GM19372 (cell line): ENCODE measurements around the gene RPS6KA4.

Source experiments
- ATAC-seq: cut with Tn5 transposase; IDR thresholded peaks from one replicate; pipeline ENCODE4 v1.9.1; 2021; ENCODE audit warnings: mild to moderate bottlenecking, low read depth, moderate library complexity; ENCODE audit not compliant: unreplicated experiment

The RPS6KA4 gene

GRCh38 chr11:64344787-64345186 is 14.2 kb upstream of the RPS6KA4 start:
- no peak for ATAC-seq

GRCh38 chr11:64347193-64347867 is 11.6 kb upstream of the RPS6KA4 start:
- no peak for ATAC-seq

- ATAC-seq, result no peak
Measured at GRCh38 chr11:64348383-64349024, 10.5 kb upstream of the RPS6KA4 start.

- ATAC-seq, result no peak
Measured at GRCh38 chr11:64349025-64349387, 10.0 kb upstream of the RPS6KA4 start.

GRCh38 chr11:64349404-64349803 is 9.6 kb upstream of the RPS6KA4 start:
- ATAC-seq, result no peak

- ATAC-seq, result no peak
Measured at GRCh38 chr11:64351136-64351631, 7.8 kb upstream of the RPS6KA4 start.

GRCh38 chr11:64352099-64352994 is 6.6 kb upstream of the RPS6KA4 start:
- ATAC-seq, result no peak

GRCh38 chr11:64352995-64353714 is 5.8 kb upstream of the RPS6KA4 start:
- ATAC-seq, result no peak

GRCh38 chr11:64353715-64354506 is 5.1 kb upstream of the RPS6KA4 start:
- ATAC-seq, result no peak

GRCh38 chr11:64355078-64355940 is 3.7 kb upstream of the RPS6KA4 start:
- ATAC-seq, result no peak

- ATAC-seq, result no peak
Measured at GRCh38 chr11:64356498-64357411, 2.2 kb upstream of the RPS6KA4 start.

GRCh38 chr11:64357446-64357845 is 1.5 kb upstream of the RPS6KA4 start:
- no peak for ATAC-seq

- ATAC-seq, result no peak
Measured at GRCh38 chr11:64357904-64358535, 942 bp upstream of the RPS6KA4 start.

GRCh38 chr11:64358536-64358906 is 441 bp upstream of the RPS6KA4 start:
- no peak for ATAC-seq

- no peak for ATAC-seq
Measured at GRCh38 chr11:64359712-64360445, 917 bp downstream of the RPS6KA4 start.

GRCh38 chr11:64360448-64360921 is 1.5 kb downstream of the RPS6KA4 start:
- no peak for ATAC-seq

GRCh38 chr11:64361659-64362058 is 2.7 kb downstream of the RPS6KA4 start:
- ATAC-seq, result no peak
